Activated CD4-positive, alpha-beta T cell treated with anti-CD3 and anti-CD28 coated beads, Interleukin-2, amount 10 ng/mL, durations not matched to agents 24 days and 14 days (primary cell): ENCODE measurements around the gene UNC50. TPM values are rescaled to one million over a fixed set of nuclear protein-coding genes. Genes with fewer than 3 reads are reported as not detected.

Experiments used
- DNase-seq: peaks from one replicate; pipeline ENCODE4 v3.0.0; 2022
- H3K27ac Mint-ChIP-seq: one replicate; pipeline ENCODE4 v1.8.0; 2022; ENCODE audit warnings: mild to moderate bottlenecking, mixed read lengths
- H3K27me3 Mint-ChIP-seq: one replicate; pipeline ENCODE4 v1.8.0; 2022; ENCODE audit warnings: mixed read lengths
- H3K36me3 Mint-ChIP-seq: one replicate; pipeline ENCODE4 v1.8.0; 2022; ENCODE audit warnings: low read depth, mild to moderate bottlenecking, mixed read lengths
- H3K4me1 Mint-ChIP-seq: one replicate; pipeline ENCODE4 v1.8.0; 2021; ENCODE audit warnings: mixed read lengths
- H3K4me3 Mint-ChIP-seq: one replicate; pipeline ENCODE4 v1.8.0; 2022; ENCODE audit warnings: mild to moderate bottlenecking, moderate library complexity, mixed read lengths
- H3K9me3 Mint-ChIP-seq: one replicate; pipeline ENCODE4 v1.8.0; 2021; ENCODE audit warnings: mixed read lengths
- intact Hi-C: fragments of 100-400 bp; cut with micrococcal nuclease; formaldehyde crosslinking; loops from one replicate; pipeline ENCODE4 v1.15.1; 2023
- total RNA-seq: library from RNA; stranded (reverse); gene quantifications from 2 replicates; pipeline ENCODE4 v1.2.3, GENCODE V29; 2022

The UNC50 gene
- total RNA-seq, 1 donor from 2014 or later = 39.0 TPM

DNA sequence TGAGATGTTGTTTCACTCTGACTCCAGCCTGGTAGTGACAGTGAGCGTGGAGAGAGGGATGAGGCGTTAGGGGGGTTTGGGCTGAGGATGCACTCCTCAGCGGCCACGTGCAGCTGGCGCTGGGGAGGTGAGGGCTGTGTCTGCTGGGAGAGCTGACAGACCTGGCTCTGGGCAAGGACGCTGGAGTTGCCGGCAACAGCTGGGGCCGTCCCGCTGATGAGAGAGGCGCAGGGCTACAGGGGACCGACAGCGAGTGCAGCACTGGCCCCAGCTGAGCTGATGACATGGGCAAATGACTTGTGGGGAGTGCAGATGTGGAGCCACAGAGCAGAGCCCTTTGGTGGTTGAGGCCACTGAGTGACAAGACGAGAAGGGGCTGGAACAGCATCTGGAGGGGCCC lies 38.5 kb upstream of the UNC50 start:
- Mint-ChIP-seq H3K36me3 (peaks cover 56% of the 10 kb centered on the region), H3K27ac (peak overlapping the region; percentile 16), H3K4me1 (peaks cover 6% of the 10 kb centered on the region), H3K9me3 (no peaks in the 10 kb centered on the region), H3K27me3 (no peaks in the 10 kb centered on the region), H3K4me3 (no peak overlapping the region)
- no peak for DNase-seq
- intact Hi-C loops = loop anchor here (1.0 to 2.0 kb wide), 2 partner anchors 157 to 267 kb away; no protein-coding TSS in a partner anchor

DNA sequence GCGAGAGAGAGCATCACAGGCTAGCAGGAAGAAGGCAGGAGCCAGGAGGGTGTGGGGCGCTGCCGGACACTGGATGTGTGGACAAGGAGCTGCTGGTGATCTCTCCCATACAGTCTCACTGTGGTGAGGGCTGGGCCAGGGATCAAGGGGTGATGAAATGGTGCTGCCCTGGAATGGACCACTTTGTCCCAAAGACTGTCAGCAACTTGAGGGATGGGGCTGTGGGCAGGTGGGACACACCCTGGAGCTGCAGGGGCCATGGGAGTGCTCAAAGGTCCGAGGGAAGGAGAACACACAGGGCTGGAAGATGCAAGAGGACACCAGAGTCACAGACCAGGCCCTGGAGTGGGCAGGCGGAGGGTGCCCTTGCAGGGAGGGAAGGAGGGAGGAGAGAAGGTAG lies 38.0 kb upstream of the UNC50 start:
- Mint-ChIP-seq H3K4me3 (no peak overlapping the region), H3K27me3 (no peaks in the 10 kb centered on the region), H3K36me3 (peaks cover 53% of the 10 kb centered on the region), H3K9me3 (no peaks in the 10 kb centered on the region), H3K27ac (no peak overlapping the region), H3K4me1 (peaks cover 4% of the 10 kb centered on the region)
- no peak for DNase-seq
- intact Hi-C loops = no loop called here

DNA sequence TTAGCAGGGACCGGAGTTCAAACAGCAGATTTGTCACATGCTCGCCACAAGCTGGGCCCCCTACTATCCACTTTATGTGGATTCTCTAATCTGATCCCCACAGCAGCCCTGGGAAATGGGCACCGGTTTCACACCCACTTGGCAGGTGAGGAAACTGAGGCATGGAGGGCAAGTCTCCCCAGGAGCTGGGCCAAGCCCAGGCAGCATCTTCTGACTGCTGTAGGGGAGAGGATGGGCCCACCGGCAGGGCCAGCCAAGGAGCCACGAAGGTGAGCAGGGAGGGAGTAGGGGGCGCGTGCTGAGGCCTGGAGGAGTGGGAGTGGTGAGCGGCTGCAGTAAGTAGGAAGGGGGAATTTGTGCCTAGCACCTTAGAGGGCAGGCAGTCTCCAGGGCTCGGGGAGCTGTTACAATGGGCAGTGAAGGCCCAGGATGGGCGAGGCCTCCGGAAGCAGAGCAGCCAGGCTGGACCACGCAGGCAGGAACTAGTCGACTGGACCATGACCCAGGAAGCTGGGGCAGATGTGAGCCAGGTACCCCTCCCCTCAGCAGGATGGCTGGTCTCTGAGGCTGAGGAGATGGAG lies 37.2 kb upstream of the UNC50 start:
- Mint-ChIP-seq H3K4me3 (no peak overlapping the region), H3K27ac (no peak overlapping the region), H3K36me3 (peaks cover 53% of the 10 kb centered on the region), H3K9me3 (no peaks in the 10 kb centered on the region), H3K4me1 (peaks cover 1% of the 10 kb centered on the region), H3K27me3 (no peaks in the 10 kb centered on the region)
- DNase-seq = no peak
- intact Hi-C loops = no loop called here

DNA sequence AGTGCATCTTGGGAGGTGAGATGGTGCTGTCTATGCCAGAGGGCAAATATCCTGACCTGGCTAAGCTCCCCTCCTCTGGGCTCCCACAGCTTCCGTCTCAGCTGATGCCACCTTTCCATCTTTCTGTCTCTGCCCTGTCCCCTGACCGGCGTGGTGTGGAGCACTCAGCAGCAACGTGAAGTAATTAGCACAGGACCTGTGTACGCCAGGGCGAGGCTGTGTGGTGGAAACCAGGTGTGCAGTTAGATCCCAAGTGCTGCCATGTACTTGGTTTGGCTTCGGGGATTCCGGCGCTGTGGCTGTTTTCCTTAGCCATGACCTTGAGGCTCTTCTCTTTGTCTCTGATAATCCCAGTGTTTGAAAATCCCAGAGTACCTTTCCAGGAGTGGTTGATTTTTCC lies 36.6 kb upstream of the UNC50 start:
- no peak overlapping the region for H3K27ac Mint-ChIP-seq
- no peak for DNase-seq
- H3K4me1 Mint-ChIP-seq = peaks cover 1% of the 10 kb centered on the region
- H3K36me3 Mint-ChIP-seq = peaks cover 54% of the 10 kb centered on the region
- H3K27me3 Mint-ChIP-seq = no peaks in the 10 kb centered on the region
- H3K9me3 Mint-ChIP-seq = no peaks in the 10 kb centered on the region
- intact Hi-C loops = no loop called here
- H3K4me3 Mint-ChIP-seq = no peak overlapping the region

DNA sequence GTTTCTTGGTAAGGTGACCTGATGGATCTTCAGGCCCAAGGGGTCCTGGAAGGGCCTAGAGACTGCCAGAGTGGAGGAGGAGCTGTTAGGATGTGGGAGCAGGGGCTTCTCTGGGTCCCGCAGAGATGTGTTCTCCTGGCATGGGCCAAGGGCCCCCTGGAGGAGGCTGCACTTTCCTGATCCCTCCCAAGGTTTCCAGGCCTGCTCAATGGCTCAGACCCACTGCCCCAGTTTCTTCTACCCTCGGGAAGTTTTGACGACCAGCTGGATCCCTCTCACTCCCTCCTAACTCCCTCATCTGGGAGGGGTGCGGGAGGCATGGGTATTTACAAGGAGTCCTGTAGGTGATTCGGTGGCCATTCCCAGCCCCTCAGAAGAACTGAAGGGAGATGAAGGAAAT lies 36.2 kb upstream of the UNC50 start:
- H3K9me3 Mint-ChIP-seq = no peaks in the 10 kb centered on the region
- no peaks in the 10 kb centered on the region for H3K4me1 Mint-ChIP-seq
- no peak overlapping the region for H3K4me3 Mint-ChIP-seq
- H3K27me3 Mint-ChIP-seq = no peaks in the 10 kb centered on the region
- peaks cover 52% of the 10 kb centered on the region for H3K36me3 Mint-ChIP-seq
- H3K27ac Mint-ChIP-seq = no peak overlapping the region
- DNase-seq = no peak
- intact Hi-C loops = no loop called here

DNA sequence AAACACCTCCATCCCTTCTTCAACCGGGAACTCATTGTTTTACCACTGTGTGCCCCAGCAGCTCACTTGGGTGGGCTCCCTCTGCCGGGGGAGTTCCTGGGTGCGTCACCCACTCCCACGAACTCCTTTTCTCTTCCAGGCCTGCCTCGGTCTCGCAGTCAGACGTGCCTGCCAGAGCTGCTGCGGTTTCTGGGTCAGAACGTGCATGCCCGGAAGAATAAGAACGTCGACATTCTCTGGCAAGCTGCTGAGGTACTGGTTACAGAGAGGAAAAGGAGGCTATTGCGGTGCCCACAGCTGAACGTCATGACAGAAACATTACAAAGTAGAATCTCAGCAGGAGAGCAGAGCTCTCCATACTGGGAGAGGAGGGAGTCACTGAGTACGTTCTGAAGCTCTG lies 35.7 kb upstream of the UNC50 start:
- peaks cover 52% of the 10 kb centered on the region for H3K36me3 Mint-ChIP-seq
- no peaks in the 10 kb centered on the region for H3K4me1 Mint-ChIP-seq
- no peaks in the 10 kb centered on the region for H3K27me3 Mint-ChIP-seq
- H3K4me3 Mint-ChIP-seq = no peak overlapping the region
- no peaks in the 10 kb centered on the region for H3K9me3 Mint-ChIP-seq
- H3K27ac Mint-ChIP-seq = no peak overlapping the region
- DNase-seq = no peak
- intact Hi-C loops = no loop called here

DNA sequence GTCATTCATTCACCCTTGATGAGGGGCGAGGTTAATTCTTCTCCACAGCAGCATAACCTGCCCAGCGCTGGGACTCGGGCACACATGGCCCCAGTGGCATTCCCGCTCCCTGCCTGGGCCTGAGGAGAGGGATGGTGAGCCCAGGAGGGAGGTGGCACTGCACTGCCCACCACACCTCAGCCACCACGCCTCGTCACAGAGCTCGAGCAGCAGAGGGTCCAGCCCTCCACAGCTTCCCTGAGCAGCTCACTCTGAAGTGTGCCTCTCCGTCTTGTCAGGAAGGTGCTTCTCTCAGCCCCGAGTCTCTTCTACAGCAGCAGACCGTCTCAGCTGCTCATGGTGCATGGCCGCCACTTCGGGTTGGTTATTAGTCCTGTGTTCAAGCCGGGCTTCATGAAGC lies 35.0 kb upstream of the UNC50 start:
- intact Hi-C loops = no loop called here
- Mint-ChIP-seq H3K36me3 (peaks cover 55% of the 10 kb centered on the region), H3K4me1 (no peaks in the 10 kb centered on the region), H3K27ac (no peak overlapping the region), H3K9me3 (no peaks in the 10 kb centered on the region), H3K27me3 (no peaks in the 10 kb centered on the region), H3K4me3 (no peak overlapping the region)
- no peak for DNase-seq

DNA sequence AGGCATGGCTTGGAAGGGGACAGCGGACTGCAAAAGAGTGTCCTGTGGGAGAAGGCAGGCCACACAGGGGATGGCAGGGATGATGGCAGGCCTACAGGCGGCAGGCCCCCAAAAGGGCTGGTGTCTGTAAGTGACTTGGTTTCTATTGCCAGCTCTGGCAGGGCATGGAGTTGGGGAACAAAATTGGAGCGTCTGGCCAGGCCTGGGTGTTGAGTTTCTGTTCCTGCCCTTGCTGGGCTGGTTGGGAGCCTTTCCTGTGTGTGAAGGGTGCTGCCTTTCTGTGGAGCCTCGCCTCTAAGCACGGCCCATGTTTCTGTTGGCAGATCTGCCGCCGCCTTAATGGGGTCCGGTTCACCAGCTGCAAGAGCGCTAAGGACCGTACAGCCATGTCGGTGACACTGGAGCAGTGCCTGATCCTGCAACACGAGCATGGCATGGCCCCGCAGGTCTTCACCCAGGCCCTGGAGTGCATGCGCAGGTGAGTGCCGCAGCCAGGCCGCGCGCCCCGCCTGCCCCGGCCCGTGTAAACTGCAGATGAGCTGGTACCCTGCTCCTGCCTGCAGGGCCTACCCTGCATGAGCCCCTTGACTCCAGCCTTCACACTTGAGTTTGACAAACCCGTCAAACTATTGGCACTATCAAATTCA lies 31.6 kb upstream of the UNC50 start:
- intact Hi-C loops = no loop called here
- Mint-ChIP-seq H3K9me3 (no peaks in the 10 kb centered on the region), H3K4me3 (no peak overlapping the region), H3K4me1 (no peaks in the 10 kb centered on the region), H3K27ac (peak overlapping the region; percentile 45), H3K27me3 (no peaks in the 10 kb centered on the region), H3K36me3 (peaks cover 50% of the 10 kb centered on the region)
- no peak for DNase-seq

DNA sequence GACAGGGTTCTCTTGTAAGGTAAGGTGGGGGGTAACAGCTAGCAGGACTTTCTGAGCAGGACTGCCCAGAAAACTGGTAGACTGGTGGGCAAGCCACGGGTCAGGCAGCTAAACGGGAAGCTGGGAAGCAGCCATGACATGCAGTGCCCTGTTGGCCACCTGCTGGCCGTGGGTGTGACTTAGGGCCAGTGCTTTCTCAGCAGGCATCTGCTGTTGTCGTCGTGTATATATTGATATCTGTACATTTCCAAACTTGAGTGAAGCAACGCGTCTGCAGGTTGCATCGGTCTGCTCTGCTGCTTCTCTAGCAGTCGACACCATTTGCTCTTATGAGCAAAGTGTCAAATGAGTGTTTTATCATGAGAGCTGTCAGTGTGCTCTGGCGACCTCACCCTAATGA lies 31.1 kb upstream of the UNC50 start:
- H3K9me3 Mint-ChIP-seq = no peaks in the 10 kb centered on the region
- H3K27ac Mint-ChIP-seq = no peak overlapping the region
- H3K4me1 Mint-ChIP-seq = no peaks in the 10 kb centered on the region
- intact Hi-C loops = no loop called here
- H3K27me3 Mint-ChIP-seq = no peaks in the 10 kb centered on the region
- H3K4me3 Mint-ChIP-seq = no peak overlapping the region
- H3K36me3 Mint-ChIP-seq = peaks cover 48% of the 10 kb centered on the region
- no peak for DNase-seq

DNA sequence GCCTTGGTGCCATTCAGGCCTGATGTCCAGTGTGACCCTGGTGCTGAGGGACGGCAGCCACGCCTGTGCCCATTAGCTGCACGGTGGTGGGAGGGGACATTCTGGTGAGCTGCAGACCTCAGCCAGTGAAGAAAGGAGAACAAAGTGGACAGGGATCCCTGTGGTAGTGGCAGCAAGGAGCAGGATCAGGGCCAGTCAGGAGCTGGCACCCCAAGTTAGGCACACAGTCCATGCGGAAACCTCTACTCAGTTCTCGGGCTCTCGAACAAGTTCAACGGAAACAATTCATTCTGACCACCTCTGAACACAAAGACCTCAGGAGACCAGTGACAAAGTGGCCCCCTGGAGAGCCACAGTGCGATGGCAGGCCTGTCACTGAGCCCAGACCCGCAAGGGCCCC lies 30.2 kb upstream of the UNC50 start:
- Mint-ChIP-seq H3K36me3 (peaks cover 53% of the 10 kb centered on the region), H3K4me3 (no peak overlapping the region), H3K4me1 (no peaks in the 10 kb centered on the region), H3K9me3 (no peaks in the 10 kb centered on the region), H3K27me3 (no peaks in the 10 kb centered on the region), H3K27ac (no peak overlapping the region)
- no peak for DNase-seq
- intact Hi-C loops = no loop called here

DNA sequence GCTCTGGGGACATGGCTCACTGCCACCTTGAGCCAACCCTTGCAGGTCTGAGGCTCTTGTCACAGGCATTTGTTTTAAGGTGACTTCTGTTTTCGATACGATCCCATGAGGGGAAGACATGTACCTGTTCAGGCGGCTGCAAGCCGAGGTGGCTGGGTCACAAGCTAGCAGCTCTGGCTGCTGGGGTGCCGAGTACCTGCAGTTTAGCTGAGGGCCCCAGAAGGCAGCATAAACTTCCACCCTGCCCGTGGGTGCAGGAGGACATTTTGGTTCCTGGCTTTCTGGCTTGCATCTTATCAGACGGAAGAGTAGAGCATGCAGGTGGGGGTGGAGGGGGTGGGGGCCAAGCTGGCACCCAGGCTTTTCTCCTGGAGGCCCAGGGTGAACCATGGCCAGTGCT lies 28.5 kb upstream of the UNC50 start:
- H3K27me3 Mint-ChIP-seq = no peaks in the 10 kb centered on the region
- H3K4me3 Mint-ChIP-seq = no peak overlapping the region
- no peaks in the 10 kb centered on the region for H3K9me3 Mint-ChIP-seq
- H3K27ac Mint-ChIP-seq = no peak overlapping the region
- DNase-seq = no peak
- intact Hi-C loops = no loop called here
- H3K4me1 Mint-ChIP-seq = no peaks in the 10 kb centered on the region
- peaks cover 51% of the 10 kb centered on the region for H3K36me3 Mint-ChIP-seq

DNA sequence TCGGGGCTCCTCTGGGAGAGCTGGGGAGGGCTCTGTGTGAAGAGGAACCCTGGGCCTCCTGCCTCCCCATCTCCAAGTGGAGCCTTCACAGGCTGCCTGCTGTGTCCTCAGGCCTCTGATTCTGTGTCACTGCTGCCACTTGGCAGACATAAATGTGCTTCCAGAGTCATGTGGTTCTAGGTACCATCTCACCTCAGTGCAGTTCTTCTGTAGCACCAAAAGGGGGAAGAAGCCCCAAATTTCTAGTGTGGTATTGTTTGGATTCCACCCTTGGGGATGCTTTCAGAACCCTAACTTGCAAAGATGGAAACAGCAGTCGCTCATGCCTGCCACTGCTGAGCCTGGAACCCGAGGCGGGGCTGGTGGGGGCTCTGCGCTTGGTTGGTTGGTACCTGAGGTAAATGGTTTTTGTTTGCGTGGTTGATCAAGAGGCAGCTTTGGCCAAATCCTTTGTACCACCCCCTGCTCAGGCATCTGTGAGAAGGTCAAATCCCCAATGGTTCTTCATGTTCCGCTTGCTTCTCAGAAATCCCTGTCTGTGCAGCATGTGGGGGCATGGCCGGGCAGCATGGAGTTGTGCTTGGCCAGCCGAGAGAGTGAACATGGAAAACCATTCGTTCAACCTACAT lies 27.6 kb upstream of the UNC50 start:
- no peak for DNase-seq
- Mint-ChIP-seq H3K9me3 (no peaks in the 10 kb centered on the region), H3K27ac (no peak overlapping the region), H3K36me3 (peaks cover 51% of the 10 kb centered on the region), H3K4me3 (no peak overlapping the region), H3K4me1 (no peaks in the 10 kb centered on the region), H3K27me3 (no peaks in the 10 kb centered on the region)
- intact Hi-C loops = no loop called here

DNA sequence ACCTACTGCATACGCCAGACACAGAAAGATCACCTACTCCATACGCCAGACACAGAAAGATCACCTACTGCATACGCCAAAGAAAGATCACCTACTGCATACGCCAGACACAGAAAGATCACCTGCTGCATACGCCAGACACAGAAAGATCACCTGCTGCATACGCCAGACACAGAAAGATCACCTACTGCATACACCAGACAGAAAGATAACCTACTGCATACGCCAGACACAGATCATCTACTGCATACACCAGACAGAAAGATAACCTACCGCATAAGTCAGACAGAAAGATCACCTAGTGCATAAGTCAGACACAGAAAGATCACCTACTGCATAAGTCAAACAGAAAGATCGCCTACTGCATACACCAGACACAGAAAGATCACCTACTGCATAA lies 25.9 kb upstream of the UNC50 start:
- Mint-ChIP-seq H3K4me1 (no peaks in the 10 kb centered on the region), H3K36me3 (peaks cover 47% of the 10 kb centered on the region), H3K4me3 (no peak overlapping the region), H3K27ac (no peak overlapping the region), H3K9me3 (no peaks in the 10 kb centered on the region), H3K27me3 (no peaks in the 10 kb centered on the region)
- intact Hi-C loops = no loop called here
- DNase-seq = no peak

DNA sequence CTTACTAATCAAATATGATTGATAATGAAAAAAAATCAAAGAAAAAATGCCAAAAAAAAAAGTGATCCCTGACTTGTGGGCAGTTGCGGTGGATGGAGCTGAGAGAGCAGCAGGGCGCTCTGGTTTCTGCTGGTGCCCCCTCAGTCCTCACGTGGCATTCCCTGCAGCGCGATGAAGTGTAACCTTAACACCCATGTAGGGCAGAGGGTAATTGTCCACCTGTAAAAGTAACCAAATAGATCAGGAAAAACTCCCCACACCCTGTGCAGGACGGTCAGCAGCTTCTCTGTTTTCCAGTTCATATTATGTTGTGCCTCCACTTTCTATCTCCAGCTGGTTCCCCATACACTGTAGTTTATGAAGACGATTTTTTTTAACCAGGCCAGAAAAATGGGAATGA lies 25.1 kb upstream of the UNC50 start:
- H3K27ac Mint-ChIP-seq = no peak overlapping the region
- no peak overlapping the region for H3K4me3 Mint-ChIP-seq
- no peak for DNase-seq
- intact Hi-C loops = no loop called here
- H3K36me3 Mint-ChIP-seq = peaks cover 48% of the 10 kb centered on the region
- H3K9me3 Mint-ChIP-seq = no peaks in the 10 kb centered on the region
- no peaks in the 10 kb centered on the region for H3K4me1 Mint-ChIP-seq
- no peaks in the 10 kb centered on the region for H3K27me3 Mint-ChIP-seq
